ENCODE results near the gene FKRP. TPM values are rescaled to one million over a fixed set of nuclear protein-coding genes. Genes with fewer than 3 reads are reported as not detected.

The FKRP gene
- polyA plus RNA-seq, 2 of the 4 experiments (the other 2 are of a cell fraction) = 14.7 to 18.8 TPM

- FAIRE-seq (no peak), ATAC-seq (peak; percentile 6 to 11; a peak in 4 of 6 replicates), DNase-seq (ENCODE audit: low read depth in 1 of 2, low spot score in 1 of 2) (no peak)
- H3K9me3 ChIP-seq = no peaks in the 10 kb centered on the region
- ChIA-PET CTCF (interaction anchor here (0.8 to 12.9 kb wide), 16 partner anchors 9 to 188 kb away, joined by 3 to 205 read pairs (median 11); partner anchors contain the start of genes DACT3, FKRP and PRKD2), POLR2A (interaction anchor here (1.0 kb wide), 1 partner anchor 12 kb away, joined by 4 read pairs; no protein-coding TSS in a partner anchor)
- H3K27ac ChIP-seq = peak overlapping the region in 1 of 2 experiments; percentile 66; a peak in 3 of 6 replicates
- 97% methylated on average over 14 of the region's 14 CpGs for WGBS (ENCODE audit: missing lambda C conversion rate)
- TF ChIP-seq HOXB5 (CRISPR knock-in tag; IDR thresholded peaks at IDR 0.05) = no peak
- H3K4me3 ChIP-seq = no peak overlapping the region
- H3K4me2 ChIP-seq = no peak overlapping the region; the same call in 2 of the 3 replicates
- peaks cover 43% of the 10 kb centered on the region for H3K4me1 ChIP-seq
These were observed 15.3 kb upstream of the FKRP start for GRCh38 chr19:46730595-46730994.

GRCh38 chr19:46731007-46731501 is 14.8 kb upstream of the FKRP start:
- peak; percentile 63 to 65 for DNase-seq (ENCODE audit: low read depth in 1 of 2, low spot score in 1 of 2)
- ChIA-PET CTCF (interaction anchor here (0.8 to 12.9 kb wide), 17 partner anchors 8 to 188 kb away, joined by 3 to 205 read pairs (median 7); partner anchors contain the start of genes DACT3, FKRP and PRKD2), POLR2A (interaction anchor here (1.0 kb wide), 1 partner anchor 11 kb away, joined by 4 read pairs; no protein-coding TSS in a partner anchor)
- Histone ChIP-seq H3K4me1 (peaks cover 43% of the 10 kb centered on the region), H3K4me3 (no peak overlapping the region), H3K4me2 (peak overlapping the region; percentile 27), H3K9me3 (no peaks in the 10 kb centered on the region), H3K27ac (peak overlapping the region; percentile 33 to 66; a peak in 4 of 6 replicates)
- ATAC-seq = peak; percentile 29 to 36; a peak in 5 of 6 replicates
- TF ChIP-seq CBX2 (IDR thresholded peaks at IDR 0.05; ENCODE audit: borderline replicate concordance, low read depth) = no peak
- no peak for TF ChIP-seq CEBPB (IDR thresholded peaks at IDR 0.05)
- no peak for TF ChIP-seq POLR2AphosphoS2 (conservative IDR thresholded peaks at IDR 0.05; ENCODE audit: low read length)
- TF ChIP-seq NFE2L2 (conservative IDR thresholded peaks at IDR 0.05; ENCODE audit: low read length) = 0 out of 2 replicates have a peak, but pooled peaks have one; percentile 9
- no peak for TF ChIP-seq EP300 (IDR thresholded peaks at IDR 0.05)
- no peak for TF ChIP-seq JUNB (IDR thresholded peaks at IDR 0.05)
- TF ChIP-seq BHLHE40 (IDR thresholded peaks at IDR 0.05; ENCODE audit: low read depth, low read length) = no peak
- TF ChIP-seq, protein P1, sequence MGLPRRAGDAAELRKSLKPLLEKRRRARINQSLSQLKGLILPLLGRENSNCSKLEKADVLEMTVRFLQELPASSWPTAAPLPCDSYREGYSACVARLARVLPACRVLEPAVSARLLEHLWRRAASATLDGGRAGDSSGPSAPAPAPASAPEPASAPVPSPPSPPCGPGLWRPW (IDR thresholded peaks at IDR 0.05) = no peak
- no peak for TF ChIP-seq ATOH8 (CRISPR knock-in tag; IDR thresholded peaks at IDR 0.05; ENCODE audit: low read depth)
- TF ChIP-seq MAFK (IDR thresholded peaks at IDR 0.05; ENCODE audit: partially characterized antibody) = peak; percentile 85
- no peak for TF ChIP-seq NR3C1 (IDR thresholded peaks at IDR 0.05)
- TF ChIP-seq MYC (IDR thresholded peaks at IDR 0.05; ENCODE audit: borderline replicate concordance, low read length) = no peak
- TF ChIP-seq ZNF302 (CRISPR knock-in tag; IDR thresholded peaks at IDR 0.05) = no peak
- TF ChIP-seq HOXB5 (CRISPR knock-in tag; IDR thresholded peaks at IDR 0.05) = no peak
- TF ChIP-seq RCOR1 (IDR thresholded peaks at IDR 0.05; ENCODE audit: low read depth, low read length) = no peak
- no peak for TF ChIP-seq RARB (CRISPR knock-in tag; IDR thresholded peaks at IDR 0.05)
- no peak for FAIRE-seq
- 74% methylated on average over 14 of the region's 14 CpGs for WGBS (ENCODE audit: missing lambda C conversion rate)

DNA sequence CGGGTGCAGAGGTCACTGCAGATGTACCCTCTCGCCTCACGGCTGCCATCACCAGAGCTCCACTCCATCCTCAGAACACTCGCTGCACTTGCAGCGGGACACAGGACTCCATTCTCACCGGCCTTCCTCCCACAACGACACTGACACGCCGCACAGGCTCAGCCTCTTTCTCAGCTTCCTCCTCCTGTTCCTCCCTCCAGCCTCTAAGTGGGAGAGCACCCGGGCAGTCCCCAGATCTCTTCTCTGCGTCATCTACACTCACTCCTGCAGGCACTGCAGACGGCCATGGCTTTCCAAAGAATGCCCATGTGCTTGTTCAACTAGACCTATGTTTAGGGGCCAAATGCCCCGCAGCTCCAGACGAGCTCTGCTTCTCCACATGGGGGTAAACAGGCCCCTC is 14.3 kb upstream of the FKRP start:
- H3K4me2 ChIP-seq = peak overlapping the region; percentile 27
- FAIRE-seq (no peak), DNase-seq (ENCODE audit: low read depth in 1 of 2, low spot score in 1 of 2) (no peak), ATAC-seq (no peak)
- ChIA-PET CTCF (interaction anchor here (0.9 to 12.9 kb wide), 13 partner anchors 8 to 126 kb away, joined by 3 to 205 read pairs (median 48); partner anchors contain the start of genes DACT3, FKRP and PRKD2), POLR2A (no interaction called here)
- TF ChIP-seq EHMT2 (IDR thresholded peaks at IDR 0.05; ENCODE audit: low read depth) (no peak), JUNB (IDR thresholded peaks at IDR 0.05) (no peak), NFE2L2 (conservative IDR thresholded peaks at IDR 0.05; ENCODE audit: low read length) (no peak), CHD4 (IDR thresholded peaks at IDR 0.05; ENCODE audit: borderline replicate concordance) (no peak), ATOH8 (CRISPR knock-in tag; IDR thresholded peaks at IDR 0.05; ENCODE audit: low read depth) (no peak), POLR2A (IDR thresholded peaks at IDR 0.05; ENCODE audit: low read length) (no peak), FOSL2 (IDR thresholded peaks at IDR 0.05) (no peak), FOSL2 (CRISPR knock-in tag; IDR thresholded peaks at IDR 0.05) (no peak), TFCP2L1 (CRISPR knock-in tag; IDR thresholded peaks at IDR 0.05) (no peak), HEYL (CRISPR knock-in tag; IDR thresholded peaks at IDR 0.05) (no peak)
- TF ChIP-seq, protein P2, sequence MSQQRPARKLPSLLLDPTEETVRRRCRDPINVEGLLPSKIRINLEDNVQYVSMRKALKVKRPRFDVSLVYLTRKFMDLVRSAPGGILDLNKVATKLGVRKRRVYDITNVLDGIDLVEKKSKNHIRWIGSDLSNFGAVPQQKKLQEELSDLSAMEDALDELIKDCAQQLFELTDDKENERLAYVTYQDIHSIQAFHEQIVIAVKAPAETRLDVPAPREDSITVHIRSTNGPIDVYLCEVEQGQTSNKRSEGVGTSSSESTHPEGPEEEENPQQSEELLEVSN (IDR thresholded peaks at IDR 0.05; ENCODE audit: borderline replicate concordance, low read depth) = no peak
- H3K27ac ChIP-seq = peak overlapping the region; percentile 33 to 66; a peak in 4 of 6 replicates
- H3K4me1 ChIP-seq = peaks cover 43% of the 10 kb centered on the region
- 86% methylated on average over 14 of the region's 14 CpGs for WGBS (ENCODE audit: missing lambda C conversion rate)
- no peak overlapping the region for H3K4me3 ChIP-seq
- H3K9me3 ChIP-seq = no peaks in the 10 kb centered on the region

Measured in A549 (cell line).